GM12874 (cell line): ENCODE results near the gene HSPA12A.

Source experiments
- CTCF ChIP-seq: IDR thresholded peaks from 2 replicates; pipeline ENCODE4 v1.5.1; 2011; ENCODE audit warnings: low read depth, mild to moderate bottlenecking, control low read depth, low read length, moderate library complexity; ENCODE audit not compliant: insufficient read depth

Gene HSPA12A

GRCh38 chr10:116625845-116626244 lies 116.5 kb downstream of the HSPA12A start:
- no peak for TF ChIP-seq CTCF

GRCh38 chr10:116621934-116622655 lies 120.3 kb downstream of the HSPA12A start:
- TF ChIP-seq CTCF, result no peak

GRCh38 chr10:116621476-116621875 lies 120.9 kb downstream of the HSPA12A start:
- TF ChIP-seq CTCF, result no peak
